GM12801 (cell line): ENCODE data around the gene EXOC2.

Experiments used
- CTCF ChIP-seq: IDR thresholded peaks from one replicate; pipeline ENCODE4 v1.5.1; 2011; ENCODE audit warnings: control low read depth; ENCODE audit not compliant: insufficient read length; ENCODE audit errors: extremely low read depth

The EXOC2 gene

GRCh38 chr6:677919-678318 lies 15.0 kb downstream of the EXOC2 start:
- TF ChIP-seq CTCF, result no peak

GRCh38 chr6:674956-675355 lies 18.0 kb downstream of the EXOC2 start:
- TF ChIP-seq CTCF, result no peak

GRCh38 chr6:674406-674805 lies 18.5 kb downstream of the EXOC2 start:
- TF ChIP-seq CTCF, result no peak

GRCh38 chr6:667253-667927 lies 25.5 kb downstream of the EXOC2 start:
- no peak for TF ChIP-seq CTCF

- no peak for TF ChIP-seq CTCF
Measured at GRCh38 chr6:665403-666267, 27.3 kb downstream of the EXOC2 start.

- no peak for TF ChIP-seq CTCF
Measured at GRCh38 chr6:659716-660581, 33.0 kb downstream of the EXOC2 start.

- no peak for TF ChIP-seq CTCF
Measured at GRCh38 chr6:658244-658643, 34.7 kb downstream of the EXOC2 start.
